NCI-H526 (cell line): ENCODE data around the gene HSF4.

Source experiments
- DNase-seq, 2 experiments: peaks; one replicate each; lab custom pipeline; 2025; lab: John Stamatoyannopoulos, UW

Gene HSF4

GRCh38 chr16:67201411-67202345, 37.1 kb downstream of the HSF4 start:
- no peak for DNase-seq

GRCh38 chr16:67202426-67202825, 37.9 kb downstream of the HSF4 start:
- no peak for DNase-seq

- DNase-seq: no peak
Observed at GRCh38 chr16:67202956-67203493, 38.5 kb downstream of the HSF4 start.

- DNase-seq: no peak
Observed at GRCh38 chr16:67204076-67204475, 39.5 kb downstream of the HSF4 start.

- no peak for DNase-seq
Observed at GRCh38 chr16:67206129-67206837, 41.7 kb downstream of the HSF4 start.

- DNase-seq: no peak
Observed at GRCh38 chr16:67206838-67207248, 42.3 kb downstream of the HSF4 start.

- DNase-seq: no peak
Observed at GRCh38 chr16:67207249-67208091, 42.9 kb downstream of the HSF4 start.

GRCh38 chr16:67208154-67208896, 43.8 kb downstream of the HSF4 start:
- DNase-seq: no peak

- DNase-seq: no peak
Observed at GRCh38 chr16:67209565-67209964, 45.0 kb downstream of the HSF4 start.

- no peak for DNase-seq
Observed at GRCh38 chr16:67210069-67210937, 45.8 kb downstream of the HSF4 start.

GRCh38 chr16:67211674-67212073, 47.1 kb downstream of the HSF4 start:
- no peak for DNase-seq

- no peak for DNase-seq
Observed at GRCh38 chr16:67212766-67213165, 48.2 kb downstream of the HSF4 start.

GRCh38 chr16:67213197-67214019, 48.9 kb downstream of the HSF4 start:
- DNase-seq: no peak

GRCh38 chr16:67215706-67216105, 51.2 kb downstream of the HSF4 start:
- DNase-seq: no peak

GRCh38 chr16:67216612-67217490, 52.3 kb downstream of the HSF4 start:
- DNase-seq: no peak
